Measurements from ENCODE around the gene ELFN1. TPM values are rescaled to one million over a fixed set of nuclear protein-coding genes. Genes with fewer than 3 reads are reported as not detected.

ELFN1 gene
- total RNA-seq, 1 donor from 2014 or later: 2.4 TPM

- ATAC-seq (no peak), DNase-seq (ENCODE audit: low spot score) (no peak)
- intact Hi-C loops (cut with DNase I): no loop called here
Observed at GRCh38 chr7:1659696-1660095, 10.4 kb upstream of the ELFN1 start.

GRCh38 chr7:1661461-1661860 lies 8.6 kb upstream of the ELFN1 start:
- no peak for DNase-seq (ENCODE audit: low spot score)
- no peak for ATAC-seq
- intact Hi-C loops (cut with DNase I): no loop called here

DNA sequence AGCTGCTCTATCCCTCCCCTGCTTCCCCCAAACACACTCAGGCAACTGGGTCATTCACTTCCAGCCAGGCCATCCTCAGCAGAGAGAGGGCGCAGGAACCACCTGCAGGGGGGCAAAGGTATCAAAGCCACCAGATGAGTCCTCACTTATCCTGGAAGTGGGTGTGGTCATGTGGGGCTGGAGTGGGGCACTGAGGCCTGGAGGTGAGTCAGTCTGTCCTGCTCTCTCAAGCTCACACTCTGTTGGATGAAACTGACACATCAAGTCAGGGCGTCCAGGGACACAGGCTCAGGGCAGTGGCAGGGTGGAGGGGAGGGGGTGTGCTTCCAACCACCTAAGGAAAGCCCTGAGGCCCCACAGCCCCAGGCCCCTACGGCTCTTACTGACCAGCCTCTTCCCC lies 8.0 kb upstream of the ELFN1 start:
- DNase-seq (ENCODE audit: low spot score): peak; percentile 19
- intact Hi-C loops (cut with DNase I): no loop called here
- ATAC-seq: no peak

DNA sequence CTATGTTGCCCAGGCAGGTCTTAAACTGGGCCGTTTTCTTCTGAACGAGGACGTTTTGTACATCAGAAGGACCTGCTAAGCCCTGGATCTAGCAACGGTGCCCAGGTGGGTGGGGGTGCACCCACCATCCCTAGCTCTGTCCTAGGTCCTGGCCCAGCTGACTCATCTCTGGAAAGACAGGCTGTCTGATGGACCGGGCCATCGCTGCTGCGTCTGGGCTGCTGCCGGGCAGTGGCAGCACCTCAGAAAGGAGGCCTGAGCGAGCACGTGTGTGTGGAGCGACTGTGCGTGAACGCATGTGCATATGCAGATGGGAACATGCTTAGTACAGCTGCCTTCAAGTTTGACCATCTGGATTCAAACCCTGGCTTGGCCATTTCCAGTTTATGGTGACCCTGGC lies 7.3 kb upstream of the ELFN1 start:
- DNase-seq (ENCODE audit: low spot score) (peak; percentile 44), ATAC-seq (no peak)
- intact Hi-C loops (cut with DNase I): no loop called here

DNA sequence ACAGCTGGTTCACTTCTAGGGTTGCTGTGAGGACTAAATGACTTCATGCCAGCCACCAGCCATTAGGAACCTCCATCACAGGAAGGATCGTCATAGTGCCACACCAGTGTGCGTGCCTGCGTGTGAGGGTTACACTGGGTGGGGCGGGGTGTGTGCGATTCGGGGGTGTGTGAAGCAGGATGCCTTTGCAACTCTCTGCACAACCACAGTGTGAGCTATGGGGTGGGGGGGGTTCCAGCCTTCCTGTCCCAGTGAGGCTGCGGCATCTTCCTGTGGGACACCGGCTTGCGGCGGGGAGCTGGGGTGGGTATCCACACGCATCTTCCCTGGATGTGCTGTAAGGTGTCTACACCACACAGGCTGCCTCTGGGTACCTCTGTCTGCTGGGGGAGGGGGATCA lies 6.9 kb upstream of the ELFN1 start:
- ATAC-seq (no peak), DNase-seq (ENCODE audit: low spot score) (peak; percentile 32)
- intact Hi-C loops (cut with DNase I): no loop called here

GRCh38 chr7:1663857-1664651 lies 6.0 kb upstream of the ELFN1 start:
- intact Hi-C loops (cut with DNase I): no loop called here
- peak; percentile 54 for DNase-seq (ENCODE audit: low spot score)
- no peak for ATAC-seq

DNA sequence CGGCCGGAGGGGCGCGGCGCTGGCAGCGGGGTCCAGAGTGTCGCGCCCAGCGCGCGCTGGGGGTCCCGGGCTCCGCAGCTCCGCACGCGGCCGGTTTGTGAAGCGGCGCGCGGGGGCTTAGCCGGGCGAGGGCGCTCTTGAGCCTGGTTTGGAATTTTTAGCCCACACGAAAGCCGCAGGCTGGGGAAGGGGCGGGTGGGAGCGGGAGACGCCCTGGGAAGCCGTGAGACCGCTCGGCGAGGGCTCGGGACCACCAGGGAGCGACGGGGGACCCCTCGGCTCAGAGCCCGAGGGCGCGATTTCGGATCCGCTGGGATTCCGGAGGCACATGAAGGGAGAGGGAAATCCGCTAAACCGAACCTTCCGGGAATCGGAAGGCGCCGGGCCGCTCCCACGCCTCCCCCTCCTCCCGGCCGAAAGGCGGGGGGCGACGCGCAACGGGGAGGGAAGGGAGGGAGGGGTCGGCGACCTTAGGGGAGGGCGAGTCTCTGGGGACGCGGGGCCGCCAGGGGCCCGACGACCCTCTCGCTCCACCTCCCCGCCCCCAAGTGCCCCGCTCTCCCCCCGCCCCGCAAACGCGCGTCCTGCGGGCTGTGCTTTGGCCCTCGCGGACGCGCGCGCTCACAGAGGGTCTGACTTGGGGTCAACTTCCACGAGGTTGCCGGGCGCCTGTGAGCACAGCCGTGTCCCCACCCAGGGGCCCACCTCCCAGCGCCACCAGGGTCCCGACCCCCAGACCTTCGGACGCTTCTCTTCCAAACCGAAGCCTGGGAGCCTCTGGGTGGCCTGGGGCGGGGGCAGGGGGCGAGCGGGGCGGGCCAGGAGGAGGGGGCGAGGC lies 5.1 kb upstream of the ELFN1 start:
- intact Hi-C loops (cut with DNase I): no loop called here
- DNase-seq (ENCODE audit: low spot score) (peak; percentile 79), ATAC-seq (peak; percentile 16)

- peak; percentile 62 for DNase-seq (ENCODE audit: low spot score)
- intact Hi-C loops (cut with DNase I): no loop called here
- no peak for ATAC-seq
Observed at GRCh38 chr7:1665549-1666316, 4.3 kb upstream of the ELFN1 start.

GRCh38 chr7:1666317-1666822 lies 3.7 kb upstream of the ELFN1 start:
- no peak for ATAC-seq
- DNase-seq (ENCODE audit: low spot score): peak; percentile 59
- intact Hi-C loops (cut with DNase I): no loop called here

- intact Hi-C loops (cut with DNase I): no loop called here
- peak; percentile 25 for ATAC-seq
- DNase-seq (ENCODE audit: low spot score): peak; percentile 56
Observed at GRCh38 chr7:1666823-1667565, 3.1 kb upstream of the ELFN1 start.

DNA sequence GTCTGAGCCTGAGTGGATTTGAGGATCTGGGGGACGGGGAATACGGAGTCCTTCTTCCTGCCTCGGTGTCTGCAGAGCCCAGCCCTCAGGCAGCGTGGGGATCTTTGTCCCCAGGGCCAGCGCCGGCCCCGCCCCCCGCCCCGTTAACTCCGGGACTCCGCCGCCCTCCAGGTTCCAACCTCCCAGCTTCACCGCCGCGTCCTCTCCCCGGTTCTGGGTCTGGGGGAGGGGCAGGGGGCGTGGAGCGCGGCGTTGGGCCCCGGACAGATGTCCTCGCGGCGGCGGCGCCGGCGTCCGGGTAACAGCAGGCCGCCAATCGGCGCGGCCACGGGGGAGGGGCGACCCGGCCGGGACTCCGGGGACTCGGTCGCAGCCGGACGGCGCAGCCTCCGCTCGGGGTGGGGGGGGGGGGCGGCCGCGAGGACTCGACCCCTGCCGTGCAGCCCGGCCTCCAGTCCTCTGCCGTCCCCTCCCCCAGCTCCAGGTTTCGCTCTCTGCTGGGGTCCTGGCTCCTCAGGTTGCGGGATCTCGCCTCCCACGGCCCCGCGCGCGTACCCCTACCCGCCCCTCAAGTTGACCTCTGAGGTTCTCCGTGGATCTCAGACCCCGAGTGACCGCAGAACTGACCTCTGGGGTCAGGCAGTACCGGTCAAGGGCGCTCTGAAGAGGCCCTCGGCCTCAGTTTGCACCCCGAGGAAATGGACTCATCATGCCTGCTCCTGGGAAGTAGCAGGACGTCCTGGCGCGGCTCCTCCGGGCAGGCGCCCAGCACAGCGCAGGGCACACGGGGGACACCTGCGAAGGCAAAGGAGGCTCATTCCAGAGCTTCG lies 2.3 kb upstream of the ELFN1 start:
- intact Hi-C loops (cut with DNase I): no loop called here
- DNase-seq (ENCODE audit: low spot score) (peak; percentile 50), ATAC-seq (no peak)

- intact Hi-C loops (cut with DNase I): no loop called here
- no peak for ATAC-seq
- peak; percentile 54 for DNase-seq (ENCODE audit: low spot score)
Observed at GRCh38 chr7:1668396-1669063, 1.5 kb upstream of the ELFN1 start.

GRCh38 chr7:1669064-1669951 lies 769 bp upstream of the ELFN1 start:
- ATAC-seq (no peak), DNase-seq (ENCODE audit: low spot score) (peak; percentile 52)
- intact Hi-C loops (cut with DNase I): no loop called here

DNA sequence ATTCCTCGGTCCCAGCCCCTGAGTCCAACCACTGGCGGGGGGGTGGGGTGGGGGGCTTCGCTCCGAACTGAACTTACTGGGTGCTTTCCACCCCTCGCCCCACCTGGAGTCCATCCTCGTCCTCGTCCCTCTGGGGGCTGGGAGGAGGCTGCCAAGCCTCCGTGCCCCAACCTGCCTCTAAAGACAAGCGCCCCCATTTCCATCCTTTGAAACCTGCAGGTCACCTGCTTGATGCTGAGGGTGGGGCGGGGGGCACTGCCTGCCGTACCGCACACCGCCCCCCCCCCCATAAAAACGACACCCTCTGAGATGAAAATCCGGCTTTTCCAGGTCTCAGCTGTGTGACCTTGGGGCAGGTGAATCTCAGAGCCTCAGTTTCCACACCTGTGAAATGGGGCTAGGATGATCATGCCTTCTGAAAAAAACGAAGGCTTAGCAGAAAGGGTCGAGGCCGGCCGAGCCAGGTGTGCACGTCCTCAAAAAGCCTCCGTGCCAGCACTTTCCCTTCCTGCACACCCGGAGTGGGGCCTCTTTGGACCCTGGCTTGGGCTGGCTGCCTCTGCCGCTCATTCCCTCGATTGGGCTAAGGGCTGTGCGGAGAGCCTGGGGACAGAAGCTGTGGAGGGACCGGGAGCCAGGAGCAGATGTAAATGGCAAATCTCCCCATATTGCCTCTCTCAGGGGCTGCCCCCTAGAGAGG lies 967 bp downstream of the ELFN1 start:
- DNase-seq (ENCODE audit: low spot score) (peak; percentile 43), ATAC-seq (no peak)
- intact Hi-C loops (cut with DNase I): no loop called here

- ATAC-seq (no peak), DNase-seq (ENCODE audit: low spot score) (peak; percentile 30)
- intact Hi-C loops (cut with DNase I): no loop called here
Observed at GRCh38 chr7:1671594-1672451, 1.7 kb downstream of the ELFN1 start.

Data from sciatic nerve (tissue), 2 donors.